K562 (cell line): Measurements from ENCODE around the gene MADD. TPM values are rescaled to one million over a fixed set of nuclear protein-coding genes. Genes with fewer than 3 reads are reported as not detected.

Experiments used
- ARNT ChIP-seq, 2 experiments: fragments of 450-650 bp; IDR thresholded peaks; 2 replicates each; pipeline ENCODE4 v1.6.1; 2016; ENCODE audit warnings: mild to moderate bottlenecking in 1 of 2
- CEBPB ChIP-seq: fragments of 450-650 bp; IDR thresholded peaks from 2 replicates; pipeline ENCODE4 v1.6.1; 2016; ENCODE audit warnings: missing genetic modification characterization, missing compliant biosample characterization
- FOSL1 ChIP-seq: fragments of 200-800 bp; sonication (Bioruptor generic); conservative IDR thresholded peaks from 2 replicates; pipeline ENCODE4 v1.6.1; 2016; ENCODE audit warnings: missing genetic modification characterization, missing compliant biosample characterization
- HDGF ChIP-seq: fragments of 450-650 bp; IDR thresholded peaks from 2 replicates; pipeline ENCODE4 v1.6.1; 2016
- HOXB6 ChIP-seq: fragments of 250-450 bp; sonication (Bioruptor Pico); IDR thresholded peaks from 2 replicates; pipeline ENCODE4 v1.5.1; 2022; ENCODE audit warnings: mild to moderate bottlenecking, borderline replicate concordance
- ID3 ChIP-seq, 2 experiments: fragments of 250-450 bp in 1 of 2; fragments of 450-650 bp in 1 of 2; sonication (Bioruptor Pico) in 1 of 2; IDR thresholded peaks; 2 replicates each; pipeline versions ENCODE4 v1.6.1 to v1.8.0; 2016 to 2021; ENCODE audit warnings: mild to moderate bottlenecking in 2 of 2, moderate library complexity in 2 of 2, missing compliant biosample characterization in 1 of 2, missing genetic modification characterization in 1 of 2
- MCM3 ChIP-seq: fragments of 450-650 bp; IDR thresholded peaks from 2 replicates; pipeline ENCODE4 v1.6.1; 2016
- MED1 ChIP-seq: sonication (generic); formaldehyde crosslinking; IDR thresholded peaks from 2 replicates; pipeline ENCODE4 v1.8.1; 2023; ENCODE audit warnings: missing genetic modification reagents, borderline replicate concordance
- NUFIP1 ChIP-seq: fragments of 450-650 bp; IDR thresholded peaks from 2 replicates; pipeline ENCODE4 v1.6.1; 2018; ENCODE audit not compliant: partially characterized antibody
- PHF20 ChIP-seq: fragments of 450-650 bp; IDR thresholded peaks from 2 replicates; pipeline ENCODE4 v1.6.1; 2018; ENCODE audit not compliant: partially characterized antibody
- POLR2B ChIP-seq: fragments of 450-650 bp; IDR thresholded peaks from 2 replicates; pipeline ENCODE4 v1.6.1; 2018; ENCODE audit warnings: low read depth; ENCODE audit not compliant: partially characterized antibody
- PTBP1 ChIP-seq: fragments of 200-400 bp; formaldehyde crosslinking; IDR thresholded peaks from 2 replicates; pipeline ENCODE4 v1.6.1; 2017; ENCODE audit warnings: low read depth, low read length
- SMC3 ChIP-seq: conservative IDR thresholded peaks from 2 replicates; pipeline ENCODE4 v1.6.1; 2011; ENCODE audit warnings: low read depth, low read length, improper control_type of control experiment; ENCODE audit not compliant: insufficient read depth
- SRSF3 ChIP-seq: fragments of 200-400 bp; formaldehyde crosslinking; IDR thresholded peaks from 2 replicates; pipeline ENCODE4 v1.6.1; 2016; ENCODE audit warnings: mild to moderate bottlenecking, low read length, moderate library complexity; ENCODE audit not compliant: insufficient read depth
- TEAD4 ChIP-seq, 2 experiments: sonication (generic) in 1 of 2; formaldehyde crosslinking in 1 of 2; IDR thresholded peaks; 2 replicates each; pipeline versions ENCODE4 v1.6.1 to v1.8.0; 2012 to 2022; ENCODE audit warnings: borderline replicate concordance in 1 of 2, inconsistent platforms in 1 of 2, low read length in 1 of 2, mild to moderate bottlenecking in 1 of 2, missing genetic modification reagents in 1 of 2
- YBX1 ChIP-seq: fragments of 450-650 bp; IDR thresholded peaks from 2 replicates; pipeline ENCODE4 v1.7.1; 2016; ENCODE audit warnings: mild to moderate bottlenecking
- ZBTB33 ChIP-seq: sonication (generic); formaldehyde crosslinking; IDR thresholded peaks from 2 replicates; pipeline ENCODE4 v1.8.1; 2023; ENCODE audit warnings: mild to moderate bottlenecking, missing genetic modification reagents
- ZNF165 ChIP-seq: fragments of 250-450 bp; sonication (Bioruptor Pico); IDR thresholded peaks from 2 replicates; pipeline ENCODE4 v1.4.0; 2020; ENCODE audit warnings: borderline replicate concordance
- ZNF224 ChIP-seq: sonication (generic); formaldehyde crosslinking; IDR thresholded peaks from 2 replicates; pipeline ENCODE4 v1.8.0; 2022; ENCODE audit warnings: mild to moderate bottlenecking, missing genetic modification reagents
- ZNF354B ChIP-seq: fragments of 250-450 bp; sonication (Bioruptor Pico); IDR thresholded peaks from 2 replicates; pipeline ENCODE4 v1.4.0; 2020
- ZNF408 ChIP-seq: fragments of 250-450 bp; sonication (Bioruptor Pico); IDR thresholded peaks from 2 replicates; pipeline ENCODE4 v1.4.0; 2020; ENCODE audit warnings: low read depth, mild to moderate bottlenecking, moderate library complexity
- ZNF507 ChIP-seq: conservative IDR thresholded peaks from 2 replicates; pipeline ENCODE4 v1.6.1; 2017; ENCODE audit warnings: missing genetic modification characterization, missing compliant biosample characterization
- polyA plus RNA-seq, 8 experiments: library from polyadenylated mRNA; depleted of rRNA in 4 of 8; stranded (reverse) in 5 of 8; unstranded in 3 of 8; fragments of >200 nt; fragmentation: Nextera tagmentation in 2 of 8; fragmentation: Illumina TruSeq in 1 of 8; extraction: Ambion mirVana in 2 of 8; extraction: Trizol in 1 of 8; gene quantifications; 2 replicates each; pipeline versions ENCODE4 v1.2.1 to v1.2.3, GENCODE V29; 2011 to 2014; ENCODE audit warnings: inconsistent platforms in 1 of 8, missing spikeins in 1 of 8
- total RNA-seq, 7 experiments: library from RNA; depleted of rRNA in 6 of 7; stranded (reverse); fragments of >200 nt in 6 of 7; fragmentation: Illumina TruSeq in 2 of 7; extraction: Trizol in 2 of 7; gene quantifications; 2 replicates each; pipeline versions ENCODE4 v1.2.1 to v1.2.3, GENCODE V29; 2011 to 2021; ENCODE audit warnings: low replicate concordance in 1 of 7
- TF ChIP-seq, protein P1 (sequence below): sonication (generic); formaldehyde crosslinking; IDR thresholded peaks from 2 replicates; pipeline ENCODE4 v1.8.0; 2023; ENCODE audit warnings: mild to moderate bottlenecking, missing genetic modification reagents
- TF ChIP-seq, protein P2 (sequence below), 2 experiments: fragments of 450-650 bp in 1 of 2; sonication (generic) in 1 of 2; formaldehyde crosslinking in 1 of 2; IDR thresholded peaks in 1 of 2; conservative IDR thresholded peaks in 1 of 2; 2 replicates each; pipeline versions ENCODE4 v1.6.1 to v1.8.1; 2016 to 2023; ENCODE audit warnings: mild to moderate bottlenecking in 2 of 2, moderate library complexity in 2 of 2, inconsistent platforms in 1 of 2, missing genetic modification reagents in 1 of 2

MADD gene
- total and polyA plus RNA-seq, 9 of the 15 experiments (the other 6 are each of a cell fraction or from before 2014, with no cell fraction given) = 0.68 to 57.6 (median 33.6) TPM

GRCh38 chr11:47355283-47356128 is 85.6 kb downstream of the MADD start (continued):
- TF ChIP-seq ID3 (CRISPR knock-in tag; IDR thresholded peaks at IDR 0.05) (no peak), ID3 (tag; IDR thresholded peaks at IDR 0.05) (no peak), TEAD4 (IDR thresholded peaks at IDR 0.05; ENCODE audit: low read length) (peak; percentile 21; the same call in 1 of the 2 replicates), TEAD4 (CRISPR knock-in tag; IDR thresholded peaks at IDR 0.05; ENCODE audit: borderline replicate concordance) (no peak), MED1 (CRISPR knock-in tag) (no peak), ZNF507 (tag) (no peak), ZNF354B (CRISPR knock-in tag) (no peak), PTBP1 (no peak), FOSL1 (tag) (no peak), ARNT (IDR thresholded peaks at IDR 0.05) (no peak), HDGF (peak; percentile 60; the same call in 1 of the 2 replicates), ZNF165 (CRISPR knock-in tag) (no peak), MCM3 (no peak), ZBTB33 (CRISPR knock-in tag) (peak; percentile 98), ZNF408 (CRISPR knock-in tag) (no peak), PHF20 (no peak), CEBPB (no peak), HOXB6 (CRISPR knock-in tag) (no peak), SMC3 (peak; percentile 99), POLR2B (peak; percentile 25), NUFIP1 (no peak), YBX1 (no peak), SRSF3 (no peak), ZNF224 (CRISPR knock-in tag) (no peak)
- TF ChIP-seq, protein P1, sequence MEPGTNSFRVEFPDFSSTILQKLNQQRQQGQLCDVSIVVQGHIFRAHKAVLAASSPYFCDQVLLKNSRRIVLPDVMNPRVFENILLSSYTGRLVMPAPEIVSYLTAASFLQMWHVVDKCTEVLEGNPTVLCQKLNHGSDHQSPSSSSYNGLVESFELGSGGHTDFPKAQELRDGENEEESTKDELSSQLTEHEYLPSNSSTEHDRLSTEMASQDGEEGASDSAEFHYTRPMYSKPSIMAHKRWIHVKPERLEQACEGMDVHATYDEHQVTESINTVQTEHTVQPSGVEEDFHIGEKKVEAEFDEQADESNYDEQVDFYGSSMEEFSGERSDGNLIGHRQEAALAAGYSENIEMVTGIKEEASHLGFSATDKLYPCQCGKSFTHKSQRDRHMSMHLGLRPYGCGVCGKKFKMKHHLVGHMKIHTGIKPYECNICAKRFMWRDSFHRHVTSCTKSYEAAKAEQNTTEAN (CRISPR knock-in tag) = peak; percentile 99
- TF ChIP-seq, protein P2, sequence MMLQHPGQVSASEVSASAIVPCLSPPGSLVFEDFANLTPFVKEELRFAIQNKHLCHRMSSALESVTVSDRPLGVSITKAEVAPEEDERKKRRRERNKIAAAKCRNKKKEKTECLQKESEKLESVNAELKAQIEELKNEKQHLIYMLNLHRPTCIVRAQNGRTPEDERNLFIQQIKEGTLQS (IDR thresholded peaks at IDR 0.05) = no peak
- TF ChIP-seq, protein P2 (CRISPR knock-in tag; conservative IDR thresholded peaks at IDR 0.05) = no peak
